SIG-M5 treated with dmso at 0.1 percent for 504 hours (cell line): Measurements from ENCODE around the gene ABCG2.
"Not testable (repeated sequence)": the region's sequence is repeated elsewhere in the genome, so short reads cannot be mapped to it uniquely, and the experiment has no call there.

Experiments used
- DNase-seq: peaks from one replicate; lab custom pipeline; 2025; ENCODE audit not compliant: unreplicated experiment; lab: John Stamatoyannopoulos, UW

The ABCG2 gene

GRCh38 chr4:88169298-88169697 is 10.9 kb upstream of the ABCG2 start:
- no peak for DNase-seq

DNA sequence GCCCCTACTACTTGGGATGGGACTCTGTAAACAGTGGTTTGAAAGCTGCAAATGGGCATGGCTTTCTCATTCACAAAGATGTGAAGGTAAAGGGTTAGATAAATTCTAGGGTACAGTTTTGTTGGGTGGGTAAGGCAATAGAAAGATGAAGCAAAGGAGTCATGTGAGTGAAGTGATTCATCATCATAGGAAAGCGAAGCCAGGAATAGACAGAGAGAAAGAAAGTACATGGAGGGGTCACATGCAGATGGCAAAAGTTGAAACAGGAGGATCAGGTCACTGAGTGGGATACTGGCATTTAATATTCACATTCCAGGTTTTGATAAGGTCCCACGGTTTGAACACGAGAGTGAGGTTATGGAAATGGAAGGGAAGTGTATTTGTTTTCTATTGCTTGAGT is 8.2 kb upstream of the ABCG2 start:
- DNase-seq, result no peak

GRCh38 chr4:88163336-88163735 is 4.9 kb upstream of the ABCG2 start:
- DNase-seq, result no peak

GRCh38 chr4:88162626-88163025 is 4.2 kb upstream of the ABCG2 start:
- no peak for DNase-seq

DNA sequence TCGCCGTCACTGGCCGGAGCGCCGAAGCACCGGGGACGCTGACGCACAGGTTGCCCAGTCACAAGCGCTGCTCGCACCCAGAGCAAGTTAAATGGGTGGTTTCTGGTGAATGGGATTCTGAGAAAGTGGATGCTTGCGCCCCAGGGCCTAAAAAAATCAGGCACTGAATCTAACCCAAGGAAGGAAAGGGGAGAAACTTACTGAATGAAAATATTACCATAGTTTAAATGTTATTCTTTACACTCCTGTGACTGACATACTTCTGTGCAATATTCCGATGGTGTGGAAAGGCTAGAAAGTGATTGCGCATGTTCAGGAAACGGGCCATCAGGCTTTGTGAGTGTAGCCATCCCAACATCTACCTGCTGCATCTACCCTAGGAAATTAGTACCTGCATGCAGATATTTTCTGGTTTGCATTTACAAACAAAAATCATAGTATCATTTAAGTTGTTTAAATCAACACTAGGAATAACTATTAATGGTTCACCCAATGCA is 838 bp upstream of the ABCG2 start:
- DNase-seq, result no peak

DNA sequence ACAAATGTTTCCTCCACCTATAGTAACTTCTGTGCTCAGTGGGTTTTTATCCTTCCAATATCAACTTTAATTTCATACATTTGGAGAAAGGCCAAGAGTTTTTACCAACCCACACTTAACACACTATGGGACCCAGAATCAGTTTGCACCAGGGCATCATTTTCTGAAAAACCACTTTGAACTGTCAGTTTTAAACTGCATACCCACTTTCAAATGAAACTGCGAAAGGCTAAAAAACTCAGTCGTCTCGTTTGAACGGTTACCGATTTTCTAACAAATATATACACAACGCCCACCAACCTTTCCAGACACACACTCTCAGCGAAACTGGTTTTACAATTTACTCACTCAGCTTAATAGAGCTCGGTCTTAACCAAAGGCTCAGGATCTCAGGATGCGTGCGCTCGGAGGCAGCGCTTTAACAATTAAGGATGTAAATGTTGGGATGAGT is 376 bp downstream of the ABCG2 start:
- DNase-seq, result no peak

DNA sequence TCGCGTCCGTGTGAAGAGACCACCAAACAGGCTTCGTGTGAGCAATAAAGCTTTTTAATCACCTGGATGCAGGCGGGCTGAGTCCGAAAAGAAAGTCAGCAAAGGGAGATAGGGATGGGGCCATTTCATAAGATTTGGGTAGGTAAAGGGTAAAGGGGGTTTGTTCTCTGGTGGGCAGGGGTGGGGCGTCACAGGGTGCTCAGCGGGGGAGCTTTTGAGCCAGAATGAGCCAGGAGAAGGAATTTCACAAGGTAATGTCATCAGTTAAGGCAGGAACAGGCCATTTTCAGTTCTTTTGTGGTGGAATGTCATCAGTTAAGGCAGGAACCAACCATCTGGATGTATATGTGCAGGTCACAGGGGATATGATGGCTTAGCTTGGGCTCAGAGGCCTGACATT is 6.1 kb downstream of the ABCG2 start:
- not testable (repeated sequence) for DNase-seq

GRCh38 chr4:88148560-88148959 is 9.9 kb downstream of the ABCG2 start:
- no peak for DNase-seq

DNA sequence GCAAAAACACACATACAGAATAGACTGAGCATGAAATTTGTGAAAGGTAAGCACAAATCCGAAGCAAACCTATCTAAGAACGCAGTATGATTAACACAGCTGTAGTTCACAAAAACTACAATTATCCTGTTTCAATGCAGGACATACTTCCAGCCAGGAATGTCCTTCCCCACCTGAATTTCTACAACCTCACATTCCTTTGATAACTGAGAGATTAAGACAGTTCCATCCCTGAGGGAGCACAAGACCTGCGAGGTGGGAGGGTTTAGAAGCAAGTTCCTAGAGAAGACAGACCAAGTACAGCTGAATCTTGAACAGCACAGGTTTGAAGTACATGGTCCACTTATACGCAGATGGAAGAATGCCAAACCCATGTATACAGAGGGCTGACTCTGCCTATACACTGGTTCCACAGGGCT is 10.6 kb downstream of the ABCG2 start:
- no peak for DNase-seq

DNA sequence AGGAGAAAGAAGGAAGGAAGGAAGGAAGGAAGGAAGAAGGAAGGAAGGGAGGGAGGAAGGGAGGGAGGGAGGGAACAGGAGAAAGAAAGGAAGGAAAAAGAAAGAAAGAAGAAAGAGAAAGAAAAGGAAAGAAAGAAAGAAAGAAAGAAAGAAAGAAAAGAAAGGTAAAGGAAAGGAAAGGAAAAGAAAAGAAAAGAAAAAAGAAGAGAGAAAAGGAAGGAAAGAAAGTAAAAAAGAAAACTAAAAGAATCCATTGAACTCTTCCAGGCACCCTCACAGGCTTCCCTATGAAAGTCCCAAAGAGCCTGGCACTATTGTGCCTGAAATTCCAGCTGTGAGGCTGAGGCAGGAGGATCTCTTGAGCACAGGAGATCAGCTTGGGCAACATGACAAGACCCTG is 11.5 kb downstream of the ABCG2 start:
- no peak for DNase-seq

DNA sequence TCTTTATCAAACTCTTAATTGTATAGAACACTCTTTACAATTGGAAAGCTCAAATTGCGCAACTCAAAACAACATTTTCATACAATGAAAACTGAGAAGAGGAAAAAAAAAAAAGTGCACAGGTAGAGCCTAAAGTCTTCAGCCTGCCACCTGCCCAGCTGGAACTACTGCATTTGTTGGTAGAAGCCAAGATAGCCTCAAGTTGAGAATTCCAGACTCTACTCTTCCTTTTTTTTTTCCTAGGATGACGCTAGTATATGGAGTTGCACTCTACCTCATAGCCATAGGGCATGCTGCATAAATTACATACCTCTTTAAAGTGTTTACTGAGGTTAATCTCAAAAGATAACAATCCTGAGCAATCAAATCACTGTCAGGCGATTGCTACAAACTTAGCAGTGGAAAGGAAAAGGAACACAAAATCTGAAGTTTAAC is 13.6 kb downstream of the ABCG2 start:
- peak; percentile 31 for DNase-seq

DNA sequence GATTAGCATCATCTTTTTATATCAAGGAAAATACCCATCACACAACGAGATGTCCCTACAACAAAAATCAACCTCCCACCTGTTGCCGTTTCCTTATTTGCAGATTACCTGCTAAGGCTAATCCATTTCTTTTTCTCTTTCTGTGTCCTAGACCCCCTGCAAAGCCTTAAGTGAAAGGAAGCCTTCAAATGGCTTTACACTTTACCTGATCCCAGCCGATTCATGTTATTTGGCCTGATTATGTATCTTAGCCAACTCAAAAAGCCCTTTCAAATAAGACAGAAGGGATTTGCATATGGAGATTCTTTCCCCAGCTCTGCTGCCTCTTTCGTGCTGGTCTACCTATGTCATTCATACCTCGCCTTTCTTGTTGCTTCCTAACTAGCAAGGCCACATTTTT is 14.4 kb downstream of the ABCG2 start:
- no peak for DNase-seq

DNA sequence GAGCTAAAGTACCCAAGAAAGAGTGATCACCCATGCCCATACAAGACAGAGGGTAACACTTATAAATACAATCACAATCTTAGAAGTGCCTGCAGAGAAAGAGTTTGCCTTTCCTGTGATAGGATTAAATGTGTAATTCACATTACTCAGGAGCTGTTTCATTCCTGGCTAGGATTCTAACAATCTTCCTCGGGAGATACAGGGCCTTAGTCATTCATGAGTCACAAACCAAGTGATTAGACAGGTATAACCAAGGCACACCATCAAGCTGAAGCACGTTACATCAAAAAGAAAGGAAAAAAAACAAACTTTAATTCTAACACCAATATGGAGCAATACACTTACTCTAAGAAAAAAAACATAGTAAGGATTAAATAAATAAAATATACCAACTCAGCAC is 14.9 kb downstream of the ABCG2 start:
- no peak for DNase-seq

DNA sequence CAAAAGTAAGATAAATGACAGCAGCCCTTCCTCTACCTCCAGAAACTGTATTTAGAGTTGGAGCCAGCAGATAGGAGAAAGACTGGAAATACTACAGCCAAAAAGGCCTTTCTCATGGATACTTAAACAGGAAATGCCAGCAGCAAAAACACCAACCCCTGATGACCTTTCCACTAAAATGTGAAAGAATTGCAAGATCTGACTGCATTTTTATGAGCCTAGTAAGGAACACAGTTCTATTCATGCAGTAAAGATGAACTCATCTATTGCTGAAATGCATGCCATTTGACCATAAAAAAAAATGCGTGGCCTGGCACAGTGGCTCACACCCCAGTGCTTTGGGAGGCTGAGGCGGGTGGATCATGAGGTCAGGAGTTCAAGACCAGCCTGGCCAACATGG is 19.9 kb downstream of the ABCG2 start:
- no peak for DNase-seq

- DNase-seq, result no peak
Observed at GRCh38 chr4:88137112-88137511, 21.3 kb downstream of the ABCG2 start.

GRCh38 chr4:88136249-88136648 is 22.2 kb downstream of the ABCG2 start:
- no peak for DNase-seq

GRCh38 chr4:88135356-88135663 is 23.1 kb downstream of the ABCG2 start:
- no peak for DNase-seq

DNA sequence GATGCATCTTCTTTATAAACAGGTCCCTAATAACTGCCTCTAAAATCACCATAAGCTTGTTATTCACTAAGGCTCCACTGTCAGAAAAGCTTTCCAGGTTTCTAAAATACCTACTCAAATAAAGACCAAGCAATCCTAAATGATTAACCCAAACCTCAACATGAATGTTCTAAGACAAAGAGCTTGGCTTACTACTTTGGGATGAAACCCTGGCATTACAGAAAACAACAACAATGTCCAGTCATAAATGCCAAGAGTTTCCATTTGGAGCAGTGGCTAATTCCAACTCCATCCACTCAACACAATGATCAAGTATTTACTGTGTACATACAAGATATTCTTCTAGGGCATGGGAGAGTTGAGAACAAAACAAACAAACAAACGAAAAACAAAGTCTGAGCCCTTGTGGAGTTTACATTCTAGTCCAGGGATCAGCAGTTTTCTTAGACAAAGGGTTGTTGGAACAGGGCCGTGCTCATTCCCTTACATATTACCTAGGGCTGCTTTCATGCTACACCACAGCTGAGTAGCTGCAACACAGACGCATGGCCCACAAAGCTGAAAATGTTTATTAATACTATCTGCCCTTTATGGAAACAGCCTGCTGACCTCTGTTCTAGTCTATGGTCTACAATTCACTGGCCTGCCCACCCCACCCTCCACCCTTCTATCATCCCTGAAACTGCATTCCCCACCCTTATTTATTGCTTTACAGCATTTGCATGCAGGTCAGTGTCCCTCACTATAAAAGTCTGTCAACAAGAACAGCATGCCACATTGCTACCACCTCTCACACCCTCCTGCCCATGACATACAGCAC is 23.7 kb downstream of the ABCG2 start:
- DNase-seq, result no peak

DNA sequence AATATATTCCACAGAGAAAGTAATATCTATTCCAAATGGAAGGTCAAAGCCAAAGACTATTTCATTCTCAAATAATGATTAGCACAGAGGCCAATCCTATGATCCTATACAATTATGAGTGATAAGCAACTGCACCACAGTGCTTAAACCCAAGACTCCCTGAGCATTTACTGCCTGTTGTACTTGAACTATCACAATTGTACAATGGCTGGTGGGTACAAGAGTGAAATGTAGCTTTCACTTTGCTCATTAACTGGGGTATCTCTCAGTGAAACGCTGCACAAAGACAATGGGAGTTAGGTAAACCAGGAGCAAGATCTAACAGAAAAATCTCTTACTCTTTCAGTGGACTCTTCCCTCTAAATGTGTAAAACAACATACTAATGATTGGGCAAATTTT is 24.3 kb downstream of the ABCG2 start:
- DNase-seq, result no peak

- DNase-seq, result peak; percentile 44
Observed at GRCh38 chr4:88130544-88131305, 27.7 kb downstream of the ABCG2 start.

GRCh38 chr4:88130003-88130402 is 28.4 kb downstream of the ABCG2 start:
- no peak for DNase-seq

- not testable (repeated sequence) for DNase-seq
Observed at GRCh38 chr4:88122260-88122659, 36.2 kb downstream of the ABCG2 start.
